SK-MEL-5 (cell line): Measurements from ENCODE around the gene MAGEE1. TPM values are rescaled to one million over a fixed set of nuclear protein-coding genes. Genes with fewer than 3 reads are reported as not detected.
A peak's percentile ranks its signal among the peaks of the same experiment; 100 is the strongest.

Source experiments
- DNase-seq: peaks from one replicate; pipeline ENCODE4 v3.0.0-alpha.2; 2016; ENCODE audit warnings: low read depth, low spot score
- in situ Hi-C: cut with HindIII; loops from 2 replicates; pipeline ENCODE4 v1.10.0; 2016; ENCODE audit warnings: low sequenced_read_pairs, high pct_unique_total_duplicates, low pct_unique_long_range_greater_than_20kb
- polyA plus RNA-seq, 2 experiments: library from polyadenylated mRNA; depleted of rRNA; stranded (reverse); fragments of >200 nt; gene quantifications; 2 replicates each; pipeline ENCODE4 v1.2.3, GENCODE V29; 2015
- total RNA-seq: library from RNA; depleted of rRNA; stranded (reverse); fragments of >200 nt; shearing (Covaris generic); gene quantifications from 2 replicates; pipeline ENCODE4 v1.2.3, GENCODE V29; 2014; rRNA removed

Gene MAGEE1, protein sequence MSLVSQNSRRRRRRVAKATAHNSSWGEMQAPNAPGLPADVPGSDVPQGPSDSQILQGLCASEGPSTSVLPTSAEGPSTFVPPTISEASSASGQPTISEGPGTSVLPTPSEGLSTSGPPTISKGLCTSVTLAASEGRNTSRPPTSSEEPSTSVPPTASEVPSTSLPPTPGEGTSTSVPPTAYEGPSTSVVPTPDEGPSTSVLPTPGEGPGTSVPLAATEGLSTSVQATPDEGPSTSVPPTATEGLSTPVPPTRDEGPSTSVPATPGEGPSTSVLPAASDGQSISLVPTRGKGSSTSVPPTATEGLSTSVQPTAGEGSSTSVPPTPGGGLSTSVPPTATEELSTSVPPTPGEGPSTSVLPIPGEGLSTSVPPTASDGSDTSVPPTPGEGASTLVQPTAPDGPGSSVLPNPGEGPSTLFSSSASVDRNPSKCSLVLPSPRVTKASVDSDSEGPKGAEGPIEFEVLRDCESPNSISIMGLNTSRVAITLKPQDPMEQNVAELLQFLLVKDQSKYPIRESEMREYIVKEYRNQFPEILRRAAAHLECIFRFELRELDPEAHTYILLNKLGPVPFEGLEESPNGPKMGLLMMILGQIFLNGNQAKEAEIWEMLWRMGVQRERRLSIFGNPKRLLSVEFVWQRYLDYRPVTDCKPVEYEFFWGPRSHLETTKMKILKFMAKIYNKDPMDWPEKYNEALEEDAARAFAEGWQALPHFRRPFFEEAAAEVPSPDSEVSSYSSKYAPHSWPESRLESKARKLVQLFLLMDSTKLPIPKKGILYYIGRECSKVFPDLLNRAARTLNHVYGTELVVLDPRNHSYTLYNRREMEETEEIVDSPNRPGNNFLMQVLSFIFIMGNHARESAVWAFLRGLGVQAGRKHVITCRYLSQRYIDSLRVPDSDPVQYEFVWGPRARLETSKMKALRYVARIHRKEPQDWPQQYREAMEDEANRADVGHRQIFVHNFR
- total RNA-seq, result 0.53 and 0.56 TPM in 2 replicates
- polyA plus RNA-seq (2015; cell fraction: cytosol; rRNA removed), result 2.7 and 2.8 TPM in 2 replicates
- 2.0 and 2.1 TPM in 2 replicates for polyA plus RNA-seq (2015; cell fraction: nucleus; rRNA removed)

DNA sequence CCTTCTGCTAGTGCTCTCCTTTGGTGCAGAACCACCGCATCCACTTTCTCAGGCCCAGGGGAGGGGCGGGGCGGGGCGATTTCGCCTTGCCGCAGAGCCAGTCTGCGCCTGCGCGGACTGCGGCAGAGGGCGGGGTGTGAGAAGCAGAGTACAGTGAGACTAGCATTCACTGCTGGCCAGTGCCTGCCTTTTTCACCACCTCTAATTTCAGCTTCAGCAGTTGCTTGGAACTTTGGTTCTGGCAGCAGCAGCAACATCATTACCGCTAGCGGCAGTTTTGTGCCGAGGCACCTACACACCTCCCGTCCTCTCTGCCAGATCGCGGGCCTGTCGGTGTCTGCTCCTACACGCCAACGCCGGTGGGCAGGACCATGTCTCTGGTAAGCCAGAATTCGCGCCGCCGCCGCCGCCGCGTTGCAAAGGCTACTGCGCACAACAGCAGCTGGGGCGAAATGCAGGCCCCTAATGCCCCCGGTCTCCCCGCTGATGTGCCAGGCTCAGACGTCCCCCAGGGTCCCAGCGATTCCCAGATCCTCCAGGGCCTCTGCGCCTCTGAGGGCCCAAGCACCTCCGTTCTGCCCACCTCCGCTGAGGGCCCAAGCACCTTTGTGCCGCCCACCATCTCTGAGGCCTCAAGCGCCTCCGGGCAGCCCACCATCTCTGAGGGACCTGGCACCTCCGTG is at the start of gene MAGEE1:
Gene MAGEE1 (plus strand): TSS at position 151 of the 683 bp plus-strand sequence. CDS start 221 bp downstream, at position 372.
- DNase-seq, result peak; percentile 63
- in situ Hi-C loops, result no loop called here

DNA sequence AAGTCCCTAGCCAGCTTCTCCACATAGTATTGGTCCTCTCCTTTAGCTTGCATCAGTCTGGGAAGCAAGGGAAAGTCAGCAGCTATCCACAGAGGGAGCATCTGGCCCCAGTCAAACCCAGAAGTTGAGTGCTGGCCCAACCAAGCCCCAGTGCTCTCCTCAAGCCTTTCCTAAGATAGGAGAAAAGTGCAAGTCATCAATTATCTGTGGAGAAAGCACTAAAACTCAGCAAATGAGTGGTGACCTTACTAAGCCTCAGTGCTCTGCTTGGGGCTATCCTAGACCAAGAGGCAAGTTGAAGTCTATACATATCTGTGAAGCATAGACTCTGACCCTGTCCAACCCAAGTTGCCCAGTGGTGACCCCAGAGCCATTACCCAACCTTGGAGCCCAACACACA is 28.5 kb upstream of the MAGEE1 start:
- in situ Hi-C loops, result no loop called here
- no peak for DNase-seq

DNA sequence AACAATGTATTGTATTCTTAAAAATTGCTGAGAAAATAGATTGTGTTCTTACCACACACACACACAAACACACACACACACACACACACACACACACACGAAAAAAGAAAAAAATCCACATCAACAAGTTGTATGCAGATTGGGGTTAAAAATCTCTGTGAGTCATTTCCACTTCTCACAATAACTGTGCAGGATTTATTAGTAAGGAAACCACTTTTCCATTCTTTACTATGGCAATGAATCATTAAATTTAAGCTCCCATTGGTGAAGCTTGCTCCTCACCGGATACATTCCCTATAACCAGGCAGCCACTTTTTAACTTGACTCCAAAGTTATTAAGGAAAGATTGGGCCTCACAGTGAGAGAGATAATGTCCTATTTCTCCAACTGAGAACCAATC is 19.7 kb upstream of the MAGEE1 start:
- in situ Hi-C loops, result no loop called here
- no peak for DNase-seq

DNA sequence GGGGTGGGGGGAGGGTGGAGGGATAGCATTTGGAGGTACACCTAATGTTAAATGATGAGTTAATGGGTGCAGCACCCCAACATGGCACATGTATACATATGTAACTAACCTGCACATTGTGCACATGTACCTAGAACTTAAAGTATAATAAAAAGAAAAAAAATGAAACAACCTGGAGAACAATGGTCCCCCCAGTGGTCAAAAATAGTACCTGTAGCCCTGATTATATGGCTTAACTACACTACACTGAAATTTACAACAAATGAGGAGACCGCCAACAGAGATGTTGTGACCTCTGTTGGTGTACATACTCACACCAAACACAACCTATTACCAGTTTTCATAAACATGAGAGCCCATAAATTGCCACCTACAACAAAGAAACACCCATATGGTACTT is 7.3 kb upstream of the MAGEE1 start:
- in situ Hi-C loops, result no loop called here

DNA sequence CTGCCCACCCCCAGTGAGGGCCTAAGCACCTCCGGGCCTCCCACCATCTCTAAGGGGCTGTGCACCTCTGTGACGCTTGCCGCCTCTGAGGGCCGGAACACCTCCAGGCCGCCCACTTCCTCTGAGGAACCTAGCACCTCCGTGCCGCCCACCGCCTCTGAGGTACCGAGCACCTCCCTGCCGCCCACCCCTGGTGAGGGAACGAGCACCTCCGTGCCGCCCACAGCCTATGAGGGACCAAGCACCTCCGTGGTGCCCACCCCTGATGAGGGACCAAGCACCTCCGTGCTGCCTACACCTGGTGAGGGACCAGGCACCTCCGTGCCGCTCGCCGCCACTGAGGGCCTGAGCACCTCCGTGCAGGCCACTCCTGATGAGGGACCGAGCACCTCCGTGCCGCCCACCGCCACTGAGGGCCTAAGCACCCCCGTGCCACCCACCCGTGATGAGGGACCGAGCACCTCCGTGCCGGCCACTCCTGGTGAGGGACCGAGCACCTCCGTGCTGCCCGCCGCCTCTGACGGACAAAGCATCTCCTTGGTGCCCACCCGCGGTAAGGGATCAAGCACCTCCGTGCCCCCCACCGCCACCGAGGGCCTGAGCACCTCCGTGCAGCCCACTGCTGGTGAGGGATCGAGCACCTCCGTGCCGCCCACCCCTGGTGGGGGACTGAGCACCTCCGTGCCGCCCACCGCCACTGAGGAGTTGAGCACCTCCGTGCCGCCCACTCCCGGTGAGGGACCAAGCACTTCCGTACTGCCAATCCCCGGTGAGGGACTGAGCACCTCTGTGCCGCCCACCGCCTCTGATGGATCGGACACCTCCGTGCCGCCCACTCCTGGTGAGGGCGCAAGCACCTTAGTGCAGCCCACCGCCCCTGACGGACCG is 977 bp downstream of the MAGEE1 start:
- in situ Hi-C loops, result no loop called here
- no peak for DNase-seq

More for the DNA sequence above, 7.3 kb upstream of the MAGEE1 start:
- DNase-seq, result no peak

DNA sequence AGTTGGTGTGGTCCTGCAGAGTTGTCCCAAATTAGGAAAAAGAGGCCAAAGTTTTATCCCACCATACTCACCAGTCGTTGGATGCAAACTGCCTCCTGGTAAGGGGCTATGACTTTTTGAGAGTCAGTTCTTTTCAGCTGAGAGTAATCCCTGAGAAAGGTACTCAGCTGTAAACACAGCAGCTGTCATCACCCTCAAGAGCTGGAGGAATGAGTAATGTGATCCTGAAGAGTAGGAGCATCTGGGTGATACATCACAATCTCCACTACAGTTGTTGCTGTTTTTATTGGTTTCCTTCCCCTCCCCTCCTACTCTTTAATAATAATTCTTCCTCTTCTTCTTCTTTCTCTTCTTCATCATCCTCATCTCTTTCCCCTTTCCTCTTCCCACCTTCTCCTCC is 5.7 kb downstream of the MAGEE1 start:
- no peak for DNase-seq
- in situ Hi-C loops, result no loop called here

DNA sequence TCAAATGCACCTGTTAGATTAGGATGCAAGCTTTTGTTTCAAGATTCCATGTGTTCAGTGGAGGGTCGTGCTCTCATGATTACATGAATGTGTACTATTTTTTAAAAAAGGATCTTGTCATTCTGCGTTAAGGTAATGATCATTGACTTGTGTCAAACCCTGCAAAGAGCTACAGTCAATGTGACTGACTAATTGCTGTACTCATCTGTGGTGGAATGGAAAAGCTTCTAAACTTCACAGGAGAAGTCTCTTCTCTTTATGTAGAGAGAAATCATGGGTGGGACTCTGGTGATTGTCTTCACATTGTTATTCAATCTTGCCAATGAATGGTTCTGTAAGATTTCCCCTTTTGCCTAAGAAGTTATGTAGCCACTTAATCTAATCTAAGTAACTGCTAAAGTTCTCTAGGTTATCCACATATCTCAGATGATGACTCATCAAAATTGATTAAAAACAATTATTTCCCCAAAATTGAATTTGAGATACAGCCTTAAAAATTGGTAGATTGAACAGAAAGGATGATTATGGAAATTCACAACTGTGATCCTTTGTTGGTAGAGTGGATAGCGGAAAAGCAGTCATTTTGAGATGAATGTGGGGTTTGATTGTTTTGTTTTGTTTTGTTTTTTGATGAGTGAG is 6.7 kb downstream of the MAGEE1 start:
- in situ Hi-C loops, result no loop called here

DNA sequence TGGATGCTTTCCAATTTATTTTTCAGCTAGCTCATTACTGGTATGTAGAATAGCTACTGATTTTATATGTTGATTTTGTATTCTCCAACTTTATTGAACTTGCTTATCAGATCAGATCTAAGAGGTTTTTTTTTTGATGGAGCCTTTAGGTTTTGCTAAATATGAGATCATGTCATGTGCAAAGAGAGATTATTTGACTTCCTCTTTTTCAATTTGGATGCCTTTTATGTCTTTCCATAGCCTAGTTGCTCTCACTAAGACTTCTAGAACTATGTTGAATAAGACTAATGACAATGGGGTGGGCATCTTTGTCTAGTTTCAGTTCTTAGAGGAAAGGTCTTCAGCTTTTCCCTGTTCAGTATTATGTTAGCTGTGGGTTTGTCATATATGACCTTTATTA is 11.7 kb downstream of the MAGEE1 start:
- in situ Hi-C loops, result no loop called here
- no peak for DNase-seq

More for the DNA sequence above, 6.7 kb downstream of the MAGEE1 start:
- DNase-seq, result no peak

DNA sequence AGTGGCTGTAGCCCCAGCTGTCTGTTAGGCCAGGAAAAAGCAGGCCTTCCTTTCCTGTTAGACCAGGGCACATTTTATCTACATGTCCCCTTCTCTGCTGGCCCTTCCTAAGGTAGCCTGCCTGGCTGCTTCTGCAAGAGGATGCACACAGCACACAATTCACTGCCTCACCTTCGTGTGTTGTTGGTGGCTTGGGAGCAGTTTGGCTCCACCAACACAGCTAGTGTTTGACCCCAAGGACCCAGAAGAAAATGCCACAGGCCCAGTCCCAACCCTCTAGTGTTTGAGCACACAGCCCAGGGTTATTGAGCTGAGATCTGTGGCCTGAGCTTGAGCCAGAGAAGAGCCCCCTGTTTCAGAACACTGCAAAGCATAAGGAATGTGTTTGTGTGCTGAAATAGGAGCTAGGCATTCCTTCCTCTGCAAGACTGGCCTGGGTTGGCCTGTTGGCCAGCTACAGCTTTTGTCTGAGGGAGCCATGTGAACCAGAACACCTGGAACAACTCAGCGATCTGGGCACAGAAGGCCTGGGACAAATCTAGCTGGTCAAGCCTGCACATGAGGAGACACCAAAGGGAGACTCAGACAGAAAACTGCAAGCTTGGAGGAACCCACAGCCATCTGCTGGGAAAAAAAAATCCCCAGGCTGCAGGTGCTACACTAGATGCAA is 26.4 kb downstream of the MAGEE1 start:
- DNase-seq, result no peak
- in situ Hi-C loops, result no loop called here

DNA sequence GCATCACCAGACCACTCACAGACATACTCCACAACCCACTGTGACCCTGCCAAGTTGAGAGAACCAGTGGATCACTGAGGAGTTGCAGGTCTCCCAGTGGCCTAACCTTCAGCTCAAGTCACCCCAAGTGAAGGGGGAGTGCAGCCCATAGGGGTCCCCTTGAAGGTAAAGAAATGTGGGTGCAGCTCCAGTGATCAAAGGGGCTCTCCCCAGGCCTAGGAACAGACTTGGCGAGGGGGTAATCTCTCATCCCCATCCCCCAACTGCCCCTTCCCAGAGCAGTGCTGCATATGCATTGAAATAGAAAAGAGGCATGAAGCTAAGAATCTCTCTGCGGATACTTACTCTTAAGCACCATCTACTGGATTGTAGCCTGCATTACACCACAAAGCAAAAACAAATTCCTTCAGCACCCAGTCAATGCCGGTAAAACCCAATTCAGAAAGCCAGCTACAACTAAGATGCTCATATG is 27.0 kb downstream of the MAGEE1 start:
- in situ Hi-C loops, result no loop called here
- peak; percentile 43 for DNase-seq

DNA sequence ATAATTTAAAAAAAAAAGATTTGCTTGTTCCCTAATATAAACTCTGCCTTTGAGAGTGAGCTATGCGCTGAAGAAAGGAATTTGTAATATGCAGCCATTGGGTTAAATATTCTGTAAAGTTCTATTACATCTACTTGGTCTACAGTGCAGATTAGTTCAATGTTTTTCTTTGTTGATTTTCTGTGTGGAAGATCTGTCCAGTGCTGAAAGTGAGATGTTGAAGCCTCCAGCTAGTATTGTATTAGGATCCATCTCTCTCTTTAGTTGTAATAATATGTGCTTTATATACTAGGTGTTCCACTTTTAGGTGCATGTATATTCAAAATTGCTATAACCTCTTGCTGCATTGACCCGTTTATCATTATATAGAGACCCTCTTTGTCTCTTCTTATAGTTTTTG is 49.8 kb downstream of the MAGEE1 start:
- in situ Hi-C loops, result no loop called here
- DNase-seq, result no peak
